Adrenal gland (tissue), 12 donors: Measurements from ENCODE around the gene TRPV4. TPM values are rescaled to one million over a fixed set of nuclear protein-coding genes. Genes with fewer than 3 reads are reported as not detected.

Source experiments
- DNase-seq, 7 donors: peaks; one replicate each; pipeline ENCODE4 v3.0.0-alpha.2; 2019 to 2020
- H3K27ac ChIP-seq, 5 donors: fragments of 200-600 bp; sonication (generic) in 4 of 5; 1 replicate in 3 of 5; 2 replicates in 2 of 5; pipeline versions ENCODE4 v1.5.1 to v1.8.0; 2016 to 2020; ENCODE audit warnings: mild to moderate bottlenecking in 1 of 5
- H3K27me3 ChIP-seq: fragments of 200-600 bp; 2 replicates; pipeline ENCODE4 v1.8.0; 2021
- H3K36me3 ChIP-seq, 2 donors: fragments of 200-600 bp; replicated peaks in 1 of 2; 1 replicate in 1 of 2; 2 replicates in 1 of 2; pipeline versions ENCODE4 v1.5.1 to v1.8.0; 2018 to 2022
- H3K4me1 ChIP-seq, 2 donors: fragments of 200-600 bp; replicated peaks in 1 of 2; 1 replicate in 1 of 2; 2 replicates in 1 of 2; pipeline versions ENCODE4 v1.5.1 to v1.8.0; 2018 to 2021
- H3K4me3 ChIP-seq, 4 donors: fragments of 200-600 bp; sonication (generic) in 3 of 4; one replicate each; pipeline ENCODE4 v1.5.1; 2016 to 2018
- H3K9me3 ChIP-seq, 3 donors: fragments of 200-600 bp; sonication (generic) in 1 of 3; replicated peaks in 1 of 3; 1 replicate in 2 of 3; 2 replicates in 1 of 3; pipeline versions ENCODE4 v1.5.1 to v1.8.0; 2016 to 2021
- POLR2A ChIP-seq, 2 donors: fragments of 450-650 bp; IDR thresholded peaks; one replicate each; pipeline ENCODE4 v1.6.1; 2017; ENCODE audit warnings: antibody characterized with exemption in 2 of 2, mild to moderate bottlenecking in 2 of 2, moderate library complexity in 1 of 2
- WGBS, 4 donors: extraction: QIAGEN DNeasy Blood & Tissue Kit in 2 of 4; methylation state at CpG; one replicate each; pipeline versions ENCODE4 v1.1.5 to v1.1.7; 2013 to 2017; 5-methylcytosine and 5-hydroxymethylcytosine counted together
- intact Hi-C, 2 donors: fragments of 100-400 bp; cut with DNase I; formaldehyde crosslinking; loops; one replicate each; pipeline versions ENCODE4 v1.14.1 to v1.15.0; 2022 to 2023
- polyA plus RNA-seq, 3 donors: library from polyadenylated mRNA; stranded (reverse); fragments of 200-250 nt in 2 of 3; fragments of 350-450 nt in 1 of 3; fragmentation: Illumina TruSeq in 1 of 3; extraction: RNeasy Lipid Tissue Mini Kit (QIAGEN cat#74804) in 1 of 3; gene quantifications; one replicate each; pipeline ENCODE4 v1.2.3, GENCODE V29; 2013 to 2014
- total RNA-seq, 9 donors: library from RNA; depleted of rRNA in 4 of 9; stranded (reverse); fragments of >200 nt in 4 of 9; fragments of 120-200 nt in 1 of 9; fragmentation: NEBNext Ultra II Directional in 1 of 9; extraction: Animal tissue kit (Norgen Biotek cat#: 25700) in 1 of 9; gene quantifications; one replicate each; pipeline versions ENCODE4 v1.1.0 to v1.2.4, GENCODE V29; 2013 to 2023
- TF ChIP-seq, protein P1 (sequence below), 6 experiments: fragments of 450-650 bp in 4 of 6; fragments of 200-600 bp in 2 of 6; sonication (generic) in 1 of 6; IDR thresholded peaks; 1 replicate in 5 of 6; 2 replicates in 1 of 6; pipeline versions ENCODE4 v1.5.1 to v1.8.0; 2016 to 2021; ENCODE audit warnings: antibody characterized with exemption in 6 of 6, mild to moderate bottlenecking in 2 of 6, moderate library complexity in 1 of 6
- donor health status: healthy with polysubstance abuse.
- donor health status: Bipolar disorder and iron deficiency.
- donor health status: DM: yes; HTN: yes; CAD: no.
- donor health status: DM: no; HTN: no; CAD: no.
- donor health status: DM: no; HTN: no; CAD: no.
- donor health status: DM: yes; HTN: yes; CAD: no.

Gene TRPV4
- total and polyA plus RNA-seq, 12 donors = 0.30 to 5.9 (median 1.4) TPM

DNA sequence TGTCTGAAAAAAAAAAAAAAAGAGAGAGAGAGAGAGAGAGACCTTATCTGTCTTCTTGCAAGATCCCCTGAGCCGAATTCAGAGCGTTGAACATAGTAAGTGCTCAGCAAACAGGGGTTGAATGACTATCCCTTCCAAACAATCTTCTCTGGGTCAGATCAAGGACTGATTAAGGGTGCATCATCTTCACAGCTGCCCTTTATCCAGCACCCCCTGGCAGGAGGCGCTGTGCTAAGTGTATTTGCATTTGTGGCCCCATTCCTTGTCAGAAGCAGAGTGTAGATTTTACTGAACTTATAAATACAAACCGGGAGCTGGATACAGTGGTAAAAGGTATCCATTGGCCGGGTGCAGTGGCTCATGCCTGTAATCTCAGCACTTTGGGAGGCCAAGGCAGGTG is 8.8 kb upstream of the TRPV4 start:
- DNase-seq = no peak
- 77 to 90% (median 82%) methylated on average over 5 of the region's 5 CpGs for WGBS, 4 donors
- H3K27ac ChIP-seq = no peak overlapping the region
- intact Hi-C loops = loop anchor here in 1 of 2 donors (5.0 kb wide), 1 partner anchor 35 kb away; no protein-coding TSS in a partner anchor
- H3K4me1 ChIP-seq = peaks cover 0 to 8% of the 10 kb centered on the region in 2 donors
- no peak for TF ChIP-seq POLR2A (IDR thresholded peaks at IDR 0.05)
- TF ChIP-seq, protein P1, sequence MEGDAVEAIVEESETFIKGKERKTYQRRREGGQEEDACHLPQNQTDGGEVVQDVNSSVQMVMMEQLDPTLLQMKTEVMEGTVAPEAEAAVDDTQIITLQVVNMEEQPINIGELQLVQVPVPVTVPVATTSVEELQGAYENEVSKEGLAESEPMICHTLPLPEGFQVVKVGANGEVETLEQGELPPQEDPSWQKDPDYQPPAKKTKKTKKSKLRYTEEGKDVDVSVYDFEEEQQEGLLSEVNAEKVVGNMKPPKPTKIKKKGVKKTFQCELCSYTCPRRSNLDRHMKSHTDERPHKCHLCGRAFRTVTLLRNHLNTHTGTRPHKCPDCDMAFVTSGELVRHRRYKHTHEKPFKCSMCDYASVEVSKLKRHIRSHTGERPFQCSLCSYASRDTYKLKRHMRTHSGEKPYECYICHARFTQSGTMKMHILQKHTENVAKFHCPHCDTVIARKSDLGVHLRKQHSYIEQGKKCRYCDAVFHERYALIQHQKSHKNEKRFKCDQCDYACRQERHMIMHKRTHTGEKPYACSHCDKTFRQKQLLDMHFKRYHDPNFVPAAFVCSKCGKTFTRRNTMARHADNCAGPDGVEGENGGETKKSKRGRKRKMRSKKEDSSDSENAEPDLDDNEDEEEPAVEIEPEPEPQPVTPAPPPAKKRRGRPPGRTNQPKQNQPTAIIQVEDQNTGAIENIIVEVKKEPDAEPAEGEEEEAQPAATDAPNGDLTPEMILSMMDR (IDR thresholded peaks at IDR 0.05) = no peak
- H3K4me3 ChIP-seq = no peak overlapping the region
- H3K36me3 ChIP-seq = no peaks in the 10 kb centered on the region
- H3K27me3 ChIP-seq = no peaks in the 10 kb centered on the region
- no peaks in the 10 kb centered on the region for H3K9me3 ChIP-seq

GRCh38 chr12:109841356-109841755 is 8.2 kb upstream of the TRPV4 start:
- Histone ChIP-seq H3K27ac (no peak overlapping the region), H3K27me3 (no peaks in the 10 kb centered on the region), H3K9me3 (no peaks in the 10 kb centered on the region), H3K4me3 (no peak overlapping the region), H3K4me1 (peaks cover 0 to 8% of the 10 kb centered on the region in 2 donors), H3K36me3 (no peaks in the 10 kb centered on the region)
- WGBS, 4 donors = 82 to 84% (median 83%) methylated on average over 9 of the region's 9 CpGs
- intact Hi-C loops = loop anchor here in 1 of 2 donors (5.0 kb wide), 1 partner anchor 34 kb away; no protein-coding TSS in a partner anchor
- DNase-seq = no peak
- TF ChIP-seq POLR2A (IDR thresholded peaks at IDR 0.05) = no peak
- TF ChIP-seq, protein P1 (IDR thresholded peaks at IDR 0.05) = no peak

GRCh38 chr12:109840305-109841074 is 7.3 kb upstream of the TRPV4 start:
- TF ChIP-seq, protein P1 (IDR thresholded peaks at IDR 0.05) = no peak
- TF ChIP-seq POLR2A (IDR thresholded peaks at IDR 0.05) = no peak
- intact Hi-C loops = loop anchor here in 1 of 2 donors (5.0 kb wide), 1 partner anchor 33 kb away; no protein-coding TSS in a partner anchor
- no peaks in the 10 kb centered on the region for H3K9me3 ChIP-seq
- DNase-seq = no peak
- no peaks in the 10 kb centered on the region for H3K36me3 ChIP-seq
- peaks cover 0 to 5% of the 10 kb centered on the region in 2 donors for H3K4me1 ChIP-seq
- H3K27ac ChIP-seq = no peak overlapping the region
- H3K27me3 ChIP-seq = no peaks in the 10 kb centered on the region
- H3K4me3 ChIP-seq = no peak overlapping the region
- WGBS, 4 donors = 57 to 98% (median 74%) methylated on average over 4 to 7 of the region's 7 CpGs

GRCh38 chr12:109839444-109839843 is 6.2 kb upstream of the TRPV4 start:
- H3K4me3 ChIP-seq = no peak overlapping the region
- intact Hi-C loops = no loop called here
- H3K27ac ChIP-seq = no peak overlapping the region
- no peak for DNase-seq
- no peaks in the 10 kb centered on the region for H3K36me3 ChIP-seq
- H3K4me1 ChIP-seq = no peaks in the 10 kb centered on the region
- WGBS, 4 donors = 64 to 73% (median 66%) methylated on average over 6 of the region's 6 CpGs
- no peaks in the 10 kb centered on the region for H3K27me3 ChIP-seq
- TF ChIP-seq, protein P1 (IDR thresholded peaks at IDR 0.05) = no peak
- H3K9me3 ChIP-seq = no peaks in the 10 kb centered on the region
